GM21367 (cell line): ENCODE results near the gene RAP1GAP.
"Not testable (repeated sequence)": the region's sequence is repeated elsewhere in the genome, so short reads cannot be mapped to it uniquely, and the experiment has no call there.

Experiments
- ATAC-seq: cut with Tn5 transposase; IDR thresholded peaks from one replicate; pipeline ENCODE4 v1.9.1; 2021; ENCODE audit not compliant: unreplicated experiment

RAP1GAP gene

GRCh38 chr1:21647431-21648351, 21.5 kb downstream of the RAP1GAP start:
- no peak for ATAC-seq

- ATAC-seq = no peak
Measured at GRCh38 chr1:21645550-21645949, 23.6 kb downstream of the RAP1GAP start.

GRCh38 chr1:21644906-21645305, 24.3 kb downstream of the RAP1GAP start:
- no peak for ATAC-seq

DNA sequence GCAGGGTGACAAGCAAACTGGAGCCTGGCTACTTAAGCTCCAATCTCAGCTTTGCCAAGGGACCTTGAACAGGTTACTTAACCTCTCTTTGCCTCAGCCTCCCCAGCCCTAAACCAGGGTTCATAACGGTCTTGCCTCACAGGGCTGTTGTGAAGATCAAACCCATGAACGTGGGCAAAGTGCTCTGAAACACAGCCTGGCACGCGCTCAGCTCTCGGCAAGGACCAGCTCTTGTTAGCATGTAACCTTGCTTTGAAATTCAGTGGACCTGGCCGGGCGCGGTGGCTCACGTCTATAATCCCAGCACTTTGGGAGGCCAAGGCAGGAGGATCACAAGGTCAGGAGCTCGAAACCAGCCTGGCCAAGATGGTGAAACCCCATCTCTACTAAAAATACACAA, 24.8 kb downstream of the RAP1GAP start:
- no peak for ATAC-seq

DNA sequence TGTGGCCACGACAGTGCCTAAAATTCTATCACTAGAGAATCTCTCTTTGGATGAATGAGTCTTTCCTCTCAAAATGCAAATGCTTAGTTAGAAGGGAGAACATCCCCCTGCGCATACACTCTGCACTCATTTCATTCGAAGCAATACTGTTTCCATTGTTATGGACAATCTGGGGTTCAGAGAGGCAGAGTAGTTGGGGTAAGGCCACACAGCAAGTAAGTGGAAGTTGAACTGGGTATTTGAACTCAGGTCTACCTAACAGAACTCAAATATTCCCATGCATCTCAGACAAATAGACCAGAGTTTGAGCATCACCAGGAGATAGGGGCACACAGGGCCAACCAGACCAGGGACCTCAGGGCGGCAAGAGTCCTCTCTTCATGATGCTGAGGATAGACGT, 25.5 kb downstream of the RAP1GAP start:
- no peak for ATAC-seq

GRCh38 chr1:21641967-21642739, 27.0 kb downstream of the RAP1GAP start:
- ATAC-seq = no peak

- ATAC-seq = no peak
Measured at GRCh38 chr1:21641537-21641936, 27.6 kb downstream of the RAP1GAP start.

- ATAC-seq = no peak
Measured at GRCh38 chr1:21641076-21641475, 28.1 kb downstream of the RAP1GAP start.

- no peak for ATAC-seq
Measured at GRCh38 chr1:21640653-21641052, 28.5 kb downstream of the RAP1GAP start.

DNA sequence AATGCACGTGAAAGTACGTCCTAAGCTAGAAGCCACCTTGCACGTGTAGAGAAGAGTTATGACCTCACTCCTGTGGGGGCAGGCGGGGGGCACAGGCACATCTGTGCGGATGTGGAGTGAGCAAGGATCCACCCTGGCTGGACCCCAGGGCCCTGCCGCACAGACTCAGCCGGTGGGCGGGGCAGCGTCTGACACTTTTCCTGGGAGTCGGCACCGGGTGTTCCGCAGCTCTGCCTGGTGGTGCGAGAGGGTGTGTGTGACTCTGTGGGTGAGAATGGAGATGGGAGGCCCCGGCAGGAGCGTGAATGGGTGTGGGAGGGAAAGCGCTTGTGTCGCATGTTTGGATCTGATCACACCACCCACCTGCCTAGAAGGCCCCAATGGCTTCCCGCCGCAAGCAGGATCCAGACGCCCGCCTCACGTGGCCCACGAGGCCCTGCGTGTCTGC, 29.5 kb downstream of the RAP1GAP start:
- ATAC-seq = no peak

GRCh38 chr1:21638531-21639341, 30.4 kb downstream of the RAP1GAP start:
- no peak for ATAC-seq

GRCh38 chr1:21637514-21637913, 31.6 kb downstream of the RAP1GAP start:
- ATAC-seq = no peak

DNA sequence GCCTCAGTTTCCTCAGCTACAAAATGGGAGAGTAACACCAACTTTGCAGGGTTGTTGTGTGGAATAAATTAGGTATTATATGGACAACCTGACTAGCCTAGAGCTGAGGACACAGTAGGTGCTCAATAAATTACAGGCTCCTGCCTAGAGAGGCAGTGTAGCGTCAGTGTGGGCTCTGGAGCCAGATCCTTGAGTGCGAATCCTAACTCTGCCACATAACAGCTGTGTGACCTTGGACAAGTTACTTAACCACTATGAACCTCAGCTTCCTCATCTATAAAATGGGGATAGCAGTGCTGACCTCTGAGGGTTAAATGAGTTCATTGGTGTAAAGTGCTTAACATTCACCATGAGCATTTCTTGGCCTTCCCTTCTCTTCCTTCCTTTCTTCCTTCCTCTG, 33.1 kb downstream of the RAP1GAP start:
- ATAC-seq = no peak

DNA sequence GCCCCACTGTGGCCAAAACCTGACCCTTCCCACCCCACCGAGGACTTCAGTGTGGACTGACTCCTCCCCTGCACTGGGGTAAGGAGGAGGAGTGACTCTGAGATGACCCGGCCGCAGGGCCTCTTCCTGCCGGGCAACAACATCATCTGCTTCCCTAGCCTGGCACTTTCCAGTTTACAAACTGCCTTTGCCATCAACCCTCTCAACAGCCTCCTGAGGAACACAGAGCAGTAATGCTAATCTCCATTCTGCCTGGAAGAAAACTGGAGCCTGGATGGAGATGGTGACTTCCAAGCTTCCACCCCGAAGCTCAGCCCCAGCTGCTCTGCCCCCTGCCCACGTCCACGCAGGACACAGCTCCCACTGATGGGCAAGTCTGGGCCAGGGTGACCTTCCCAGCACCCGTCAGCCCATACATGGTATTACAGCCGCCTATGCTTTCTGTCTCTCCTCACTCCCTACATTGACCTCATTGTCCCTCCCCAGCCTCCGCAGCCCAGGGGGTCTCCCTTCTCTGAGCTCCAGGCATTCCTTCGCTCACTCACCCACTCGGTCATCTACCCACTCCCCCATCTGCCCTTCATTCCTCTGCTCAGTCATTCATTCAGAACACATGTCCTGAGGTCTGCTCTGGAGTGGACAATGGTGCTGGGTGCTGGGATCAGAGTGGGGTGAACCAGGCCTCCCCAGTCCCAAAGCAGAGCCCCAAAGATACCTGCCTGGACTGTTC, 34.2 kb downstream of the RAP1GAP start:
- ATAC-seq = no peak

DNA sequence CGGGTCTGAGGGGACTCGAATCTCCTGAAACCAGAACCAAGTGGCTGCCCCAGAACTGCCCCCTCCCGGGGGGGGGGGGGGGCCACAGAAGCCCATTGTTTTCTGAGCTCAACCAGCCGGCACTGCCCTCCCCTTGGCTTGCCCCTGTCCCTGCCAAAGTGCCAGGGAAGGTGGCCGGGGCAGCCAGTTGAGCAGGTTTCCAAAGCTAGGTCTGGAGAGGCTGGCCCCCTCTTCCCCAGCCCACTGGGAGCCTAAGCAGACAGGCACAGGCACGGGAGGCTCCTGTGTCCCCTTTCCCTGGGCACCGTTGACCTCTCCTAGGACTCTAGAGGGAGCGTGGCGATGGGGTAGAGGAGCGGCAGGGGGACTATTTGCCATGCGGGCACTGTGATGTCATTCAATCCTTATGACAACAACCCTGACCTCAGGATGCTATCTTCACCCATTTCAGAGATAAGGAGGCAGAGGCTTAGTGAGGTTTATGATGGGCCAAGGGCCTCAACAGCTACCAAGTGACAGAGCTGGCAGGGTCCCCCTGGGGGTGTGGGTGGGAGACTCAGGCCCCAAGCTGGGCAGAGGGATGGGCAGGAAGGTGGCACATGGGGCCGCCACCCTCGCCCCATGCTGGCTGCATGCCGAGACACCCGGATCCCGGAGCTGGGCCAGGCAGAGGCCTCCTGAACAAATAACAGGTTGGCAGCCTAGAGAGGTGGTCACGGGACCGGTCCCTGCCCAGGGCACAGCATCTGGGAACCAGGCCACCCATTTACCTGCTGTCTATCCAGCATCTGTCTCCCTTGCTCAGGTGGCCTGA, 35.0 kb downstream of the RAP1GAP start:
- ATAC-seq = no peak

- ATAC-seq = no peak
Measured at GRCh38 chr1:21633141-21633755, 35.9 kb downstream of the RAP1GAP start.

DNA sequence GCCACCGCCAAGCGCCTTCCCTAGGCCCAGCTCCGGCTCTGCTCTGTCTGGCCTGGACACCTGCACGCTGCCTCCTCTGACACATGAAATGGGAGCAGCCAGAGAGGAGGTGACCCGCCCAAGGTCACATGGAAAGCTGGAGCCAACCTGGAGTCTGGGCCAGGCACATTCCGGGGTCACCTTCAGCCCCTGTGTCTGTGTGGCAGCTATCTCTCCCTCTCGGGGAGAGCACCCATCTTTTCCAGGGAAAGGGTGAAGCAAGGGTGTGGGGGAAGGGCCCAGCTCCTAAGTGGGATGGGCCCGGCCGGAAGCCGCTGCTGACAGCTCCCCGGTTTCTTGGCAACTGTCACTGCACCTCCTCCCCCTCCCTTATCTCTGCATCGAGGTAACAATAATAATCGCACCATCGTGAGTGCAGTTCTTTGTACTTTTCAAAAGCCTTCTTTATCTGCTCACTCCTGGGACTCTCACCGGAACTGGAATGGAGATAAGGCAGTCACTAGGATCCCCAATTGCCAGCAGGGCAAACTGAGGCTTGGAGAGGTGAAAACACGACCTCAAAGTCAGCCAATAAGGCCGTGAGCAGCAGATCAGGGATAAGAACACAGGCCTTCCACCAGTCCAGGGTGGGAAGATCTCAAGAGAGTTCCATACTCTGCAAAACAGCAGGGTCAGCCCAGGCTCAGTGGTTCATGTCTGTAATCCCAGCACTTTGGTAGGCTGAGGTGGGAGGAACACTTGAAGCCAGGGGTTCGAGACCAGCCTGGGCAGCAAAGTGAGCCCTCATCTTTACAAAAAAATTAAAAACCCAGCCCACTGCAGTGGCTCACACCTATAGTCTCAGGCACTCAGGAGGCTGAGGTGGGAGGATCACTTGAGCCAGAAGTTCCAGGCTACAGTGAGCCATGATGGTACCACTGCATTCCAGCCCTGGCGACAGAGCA, 36.9 kb downstream of the RAP1GAP start:
- ATAC-seq = no peak

DNA sequence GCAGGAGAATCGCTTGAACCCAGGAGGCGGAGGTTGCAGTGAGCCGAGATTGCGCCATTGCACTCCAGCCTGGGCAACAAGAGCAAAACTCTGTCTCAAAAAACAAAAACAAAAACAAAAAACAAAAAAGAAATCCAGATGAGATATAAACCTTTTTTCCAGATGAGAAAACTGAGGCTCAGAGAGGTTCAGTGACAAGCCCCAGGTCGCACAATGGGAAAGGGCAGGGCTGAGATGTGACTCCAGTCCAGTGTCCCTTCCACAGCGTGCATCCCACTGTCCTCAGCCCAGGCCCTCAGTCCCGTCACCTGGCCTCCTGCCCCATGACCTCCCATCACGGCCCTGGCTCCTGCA, 37.6 kb downstream of the RAP1GAP start:
- not testable (repeated sequence) for ATAC-seq
